Activated CD4-positive, alpha-beta memory T cell treated with anti-CD3 and anti-CD28 coated beads for 36 hours (primary cell): ENCODE results near the gene CACYBP. TPM values are rescaled to one million over a fixed set of nuclear protein-coding genes. Genes with fewer than 3 reads are reported as not detected.

Source experiments
- CTCF ChIA-PET: fragments of 350-600 bp; sonication (Branson Sonifier 250); formaldehyde crosslinking; loops from one replicate; lab custom pipeline; 2021; ENCODE audit warnings: antibody characterized with exemption, inconsistent platforms; lab: Charles Lee
- POLR2A ChIA-PET: fragments of 350-600 bp; sonication (Branson Sonifier 250); formaldehyde crosslinking; loops from one replicate; lab custom pipeline; 2021; ENCODE audit warnings: antibody characterized with exemption; lab: Charles Lee
- DNase-seq: peaks from one replicate; pipeline ENCODE4 v3.0.0-alpha.2; 2020
- H3K27ac Mint-ChIP-seq: one replicate; pipeline ENCODE4 v1.8.0; 2021; ENCODE audit warnings: mixed read lengths
- H3K27me3 Mint-ChIP-seq: one replicate; pipeline ENCODE4 v1.8.0; 2021; ENCODE audit warnings: mixed read lengths
- H3K36me3 Mint-ChIP-seq: one replicate; pipeline ENCODE4 v1.8.0; 2021; ENCODE audit warnings: mixed read lengths
- H3K4me1 Mint-ChIP-seq: one replicate; pipeline ENCODE4 v1.8.0; 2021; ENCODE audit warnings: low read depth, mixed read lengths
- H3K4me3 Mint-ChIP-seq: one replicate; pipeline ENCODE4 v1.8.0; 2021; ENCODE audit warnings: mild to moderate bottlenecking, mixed read lengths
- H3K9me3 Mint-ChIP-seq: one replicate; pipeline ENCODE4 v1.8.0; 2021; ENCODE audit warnings: mixed read lengths
- intact Hi-C: fragments of 100-400 bp; cut with micrococcal nuclease; formaldehyde crosslinking; loops from one replicate; pipeline ENCODE4 v1.15.1; 2023
- total RNA-seq, 2 experiments: library from RNA; stranded (reverse); gene quantifications; one replicate each; pipeline ENCODE4 v1.2.3, GENCODE V29; 2021

The CACYBP gene
- total RNA-seq, 2 experiments from 2014 or later, result 399 to 409 TPM

DNA sequence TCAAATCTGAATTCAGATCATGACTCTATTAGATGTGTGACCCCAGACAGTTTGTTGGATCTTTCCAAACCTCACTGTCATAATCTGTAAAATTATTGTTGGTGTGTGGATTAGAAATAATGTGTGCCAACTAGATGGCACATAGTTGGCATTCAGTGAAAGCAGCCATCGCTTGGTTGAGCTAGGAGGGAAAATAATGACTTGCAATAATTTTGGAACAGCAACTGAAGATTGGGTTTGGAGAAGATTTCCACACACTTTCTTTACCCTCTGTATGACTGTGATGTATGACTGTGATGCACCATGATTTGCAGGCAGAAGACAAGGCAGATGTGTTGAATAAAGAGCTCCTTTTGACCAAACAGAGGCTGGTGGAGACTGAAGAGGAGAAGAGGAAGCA lies 24.0 kb upstream of the CACYBP start:
- H3K9me3 Mint-ChIP-seq, result no peaks in the 10 kb centered on the region
- H3K27me3 Mint-ChIP-seq, result no peaks in the 10 kb centered on the region
- H3K4me1 Mint-ChIP-seq, result peaks cover 51% of the 10 kb centered on the region
- H3K4me3 Mint-ChIP-seq, result no peak overlapping the region
- peak overlapping the region; percentile 5 for H3K27ac Mint-ChIP-seq
- POLR2A ChIA-PET, result no interaction called here
- H3K36me3 Mint-ChIP-seq, result peaks cover 32% of the 10 kb centered on the region
- intact Hi-C loops, result no loop called here
- DNase-seq, result no peak
- CTCF ChIA-PET, result interaction anchor here (1.5 to 2.3 kb wide), 3 partner anchors 10 to 28 kb away, joined by 3 to 12 read pairs (median 7); partner anchors contain the start of gene CACYBP

DNA sequence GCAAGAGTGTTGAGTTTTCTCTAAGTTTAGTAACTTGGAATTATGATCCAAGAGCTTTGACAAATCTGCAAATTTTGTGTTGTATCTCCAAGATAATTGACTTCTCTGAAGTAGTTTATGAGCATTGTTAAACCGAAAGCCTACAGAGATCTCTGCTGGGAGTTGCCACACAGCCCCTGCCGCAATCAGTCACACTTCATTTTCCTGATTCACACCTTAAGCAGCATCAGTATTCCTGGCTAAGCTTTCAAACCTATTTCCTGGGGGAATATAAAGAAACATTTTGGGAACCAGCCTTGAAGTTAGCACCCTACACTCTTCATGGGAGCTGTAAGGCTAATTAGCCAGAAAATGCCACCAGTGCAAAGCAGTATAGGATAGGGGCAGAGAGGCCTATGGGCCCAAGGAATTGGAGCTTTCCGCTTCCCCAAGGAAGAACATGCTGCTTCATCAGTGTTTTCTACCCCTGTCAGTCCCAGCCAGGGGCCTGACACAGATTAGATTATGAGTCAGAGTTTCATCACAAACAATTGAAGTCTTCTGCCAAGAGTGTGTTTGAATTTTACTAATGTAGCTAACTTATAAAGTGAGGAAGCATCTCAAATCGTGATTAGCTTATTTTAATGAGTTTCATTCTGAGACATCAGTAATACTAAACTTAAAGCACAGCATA lies 23.2 kb upstream of the CACYBP start:
- Mint-ChIP-seq H3K27ac (peak overlapping the region; percentile 58), H3K27me3 (no peaks in the 10 kb centered on the region), H3K4me1 (peaks cover 51% of the 10 kb centered on the region), H3K4me3 (no peak overlapping the region), H3K9me3 (no peaks in the 10 kb centered on the region), H3K36me3 (peaks cover 32% of the 10 kb centered on the region)
- DNase-seq, result peak; percentile 27
- intact Hi-C loops, result loop anchor here (1.0 kb wide), 1 partner anchor 8 kb away; no protein-coding TSS in a partner anchor
- POLR2A ChIA-PET, result interaction anchor here (1.1 to 1.3 kb wide), 3 partner anchors 8 to 53 kb away, joined by 3 to 6 read pairs (median 4); partner anchors contain the start of gene CACYBP
- CTCF ChIA-PET, result interaction anchor here (0.6 to 2.3 kb wide), 7 partner anchors 9 to 717 kb away, joined by 3 to 12 read pairs (median 3); partner anchors contain the start of gene CACYBP

- peaks cover 20% of the 10 kb centered on the region for H3K4me1 Mint-ChIP-seq
- no peak overlapping the region for H3K4me3 Mint-ChIP-seq
- DNase-seq, result peak; percentile 42
- H3K36me3 Mint-ChIP-seq, result peaks cover 28% of the 10 kb centered on the region
- POLR2A ChIA-PET, result interaction anchor here (1.1 to 1.4 kb wide), 2 partner anchors 13 to 15 kb away, joined by 5 read pairs; no protein-coding TSS in a partner anchor
- CTCF ChIA-PET, result interaction anchor here (0.6 to 2.3 kb wide), 27 partner anchors 10 to 721 kb away, joined by 3 to 24 read pairs (median 4); no protein-coding TSS in a partner anchor
- no peak overlapping the region for H3K27ac Mint-ChIP-seq
- H3K9me3 Mint-ChIP-seq, result peaks cover 4% of the 10 kb centered on the region
- intact Hi-C loops, result loop anchor here (1.0 to 2.0 kb wide), 4 partner anchors 14 to 213 kb away; no protein-coding TSS in a partner anchor
- no peaks in the 10 kb centered on the region for H3K27me3 Mint-ChIP-seq
These were observed 16.6 kb upstream of the CACYBP start for GRCh38 chr1:174982971-174983689.

DNA sequence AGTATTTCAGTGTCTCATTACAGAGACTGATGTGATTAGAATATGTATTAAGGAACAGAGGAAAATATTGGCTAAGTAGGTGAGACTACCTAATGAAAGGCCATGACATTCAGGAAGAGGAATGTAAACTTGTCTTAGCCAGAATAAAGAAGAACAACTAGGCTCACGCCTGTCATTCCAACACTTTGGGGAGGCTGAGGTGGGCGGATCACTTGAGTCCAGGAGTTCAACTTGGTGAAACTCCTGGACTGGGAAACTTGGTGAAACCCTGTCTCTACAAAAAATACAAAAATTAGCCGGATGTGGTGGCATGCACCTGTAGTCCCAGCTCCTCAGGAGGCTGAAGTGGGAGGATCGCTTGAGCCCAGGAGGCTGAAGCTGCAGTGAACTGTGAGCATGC lies 14.8 kb upstream of the CACYBP start:
- Mint-ChIP-seq H3K27me3 (no peaks in the 10 kb centered on the region), H3K4me1 (peaks cover 35% of the 10 kb centered on the region), H3K27ac (no peak overlapping the region), H3K4me3 (no peak overlapping the region), H3K36me3 (peaks cover 32% of the 10 kb centered on the region), H3K9me3 (peaks cover 4% of the 10 kb centered on the region)
- CTCF ChIA-PET, result interaction anchor here (1.6 kb wide), 1 partner anchor 8 kb away, joined by 7 read pairs; no protein-coding TSS in a partner anchor
- POLR2A ChIA-PET, result interaction anchor here (2.8 kb wide), 1 partner anchor 14 kb away, joined by 13 read pairs; the partner anchor contains the start of gene CACYBP
- intact Hi-C loops, result no loop called here
- DNase-seq, result no peak

DNA sequence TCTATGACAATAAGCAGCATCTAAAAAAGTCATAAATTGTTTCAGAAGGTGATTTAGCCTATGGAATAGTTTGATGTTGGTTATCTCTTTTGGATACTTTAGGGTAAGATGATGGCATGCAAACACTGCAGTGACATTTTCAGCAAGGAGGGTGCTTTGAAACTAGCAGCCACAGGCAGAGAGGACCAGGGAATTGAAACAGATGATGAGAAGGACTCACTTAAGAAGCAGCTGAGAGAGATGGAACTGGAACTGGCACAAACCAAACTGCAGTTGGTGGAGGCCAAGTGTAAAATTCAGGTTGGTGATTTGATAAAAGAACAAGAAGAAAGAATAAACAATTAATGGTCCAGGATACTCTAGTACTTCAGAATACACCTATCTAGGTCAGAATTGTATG lies 11.2 kb upstream of the CACYBP start:
- CTCF ChIA-PET, result interaction anchor here (2.9 kb wide), 1 partner anchor 11 kb away, joined by 10 read pairs; no protein-coding TSS in a partner anchor
- H3K9me3 Mint-ChIP-seq, result no peaks in the 10 kb centered on the region
- intact Hi-C loops, result no loop called here
- H3K4me1 Mint-ChIP-seq, result peaks cover 24% of the 10 kb centered on the region
- POLR2A ChIA-PET, result interaction anchor here (1.5 to 2.0 kb wide), 2 partner anchors 10 to 34 kb away, joined by 7 to 10 read pairs; partner anchors contain the start of genes CACYBP and MRPS14
- no peak overlapping the region for H3K4me3 Mint-ChIP-seq
- H3K27me3 Mint-ChIP-seq, result no peaks in the 10 kb centered on the region
- no peak for DNase-seq
- peaks cover 11% of the 10 kb centered on the region for H3K36me3 Mint-ChIP-seq
- no peak overlapping the region for H3K27ac Mint-ChIP-seq

DNA sequence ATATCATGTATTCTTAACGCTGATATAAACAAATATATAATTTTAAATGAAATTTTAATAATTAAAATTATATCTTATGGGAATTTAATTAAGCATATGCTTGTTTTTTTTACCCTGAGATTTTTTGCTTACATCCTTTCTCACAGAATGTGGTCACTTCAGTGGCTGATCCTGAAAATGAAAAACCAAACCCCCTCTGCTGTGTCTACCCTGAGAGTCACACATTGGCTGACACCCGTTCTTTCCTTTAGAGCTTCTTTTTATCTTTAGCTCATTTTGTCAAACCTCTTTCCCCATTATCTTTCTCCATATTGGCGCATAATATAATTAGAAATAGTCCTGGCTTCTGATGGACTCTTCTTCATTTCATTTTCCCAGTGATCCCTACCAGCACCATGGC lies 10.8 kb upstream of the CACYBP start:
- POLR2A ChIA-PET, result interaction anchor here (1.2 to 2.0 kb wide), 3 partner anchors 10 to 34 kb away, joined by 3 to 10 read pairs (median 7); partner anchors contain the start of genes CACYBP and MRPS14
- Mint-ChIP-seq H3K9me3 (no peaks in the 10 kb centered on the region), H3K4me1 (peaks cover 24% of the 10 kb centered on the region), H3K36me3 (peaks cover 11% of the 10 kb centered on the region), H3K27ac (peak overlapping the region; percentile 58), H3K27me3 (no peaks in the 10 kb centered on the region), H3K4me3 (no peak overlapping the region)
- no peak for DNase-seq
- CTCF ChIA-PET, result interaction anchor here (0.7 to 2.9 kb wide), 3 partner anchors 10 to 19 kb away, joined by 3 to 10 read pairs (median 5); no protein-coding TSS in a partner anchor
- intact Hi-C loops, result no loop called here

GRCh38 chr1:174989536-174990220 lies 10.1 kb upstream of the CACYBP start:
- ChIA-PET POLR2A (interaction anchor here (1.2 to 2.0 kb wide), 3 partner anchors 9 to 33 kb away, joined by 3 to 10 read pairs (median 7); partner anchors contain the start of genes CACYBP and MRPS14), CTCF (interaction anchor here (0.7 to 2.9 kb wide), 3 partner anchors 9 to 20 kb away, joined by 3 to 10 read pairs (median 5); no protein-coding TSS in a partner anchor)
- Mint-ChIP-seq H3K9me3 (no peaks in the 10 kb centered on the region), H3K4me1 (peaks cover 24% of the 10 kb centered on the region), H3K4me3 (peak overlapping the region; percentile 55), H3K36me3 (peaks cover 11% of the 10 kb centered on the region), H3K27me3 (no peaks in the 10 kb centered on the region), H3K27ac (peak overlapping the region; percentile 70)
- intact Hi-C loops, result loop anchor here (10.0 kb wide), 2 partner anchors 835 to 1515 kb away; partner anchors contain the start of genes PRDX6 and RABGAP1L
- DNase-seq, result no peak

GRCh38 chr1:174990382-174990999 lies 9.3 kb upstream of the CACYBP start:
- CTCF ChIA-PET, result interaction anchor here (1.4 to 2.9 kb wide), 2 partner anchors 9 to 12 kb away, joined by 5 to 10 read pairs; no protein-coding TSS in a partner anchor
- peaks cover 27% of the 10 kb centered on the region for H3K4me1 Mint-ChIP-seq
- no peak for DNase-seq

DNA sequence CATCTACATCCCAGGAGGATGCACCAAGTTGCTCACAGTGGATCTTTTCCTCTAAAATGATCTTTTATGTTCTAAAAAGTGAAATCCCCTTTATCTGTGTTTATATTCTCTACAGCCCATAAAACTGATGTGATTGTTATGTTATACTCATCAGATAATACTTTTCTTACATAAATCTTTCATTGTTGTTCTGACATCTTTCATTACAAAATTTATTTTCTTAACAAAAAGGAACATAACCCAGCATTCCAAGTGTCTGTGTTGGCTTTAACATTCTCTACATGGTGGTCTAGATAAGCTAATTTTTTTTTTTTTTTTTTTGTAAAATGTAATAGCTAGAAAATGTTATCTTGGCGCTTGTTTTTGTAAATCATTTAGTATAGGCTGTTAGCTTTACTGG lies 8.3 kb upstream of the CACYBP start:
- ChIA-PET CTCF (interaction anchor here (2.9 kb wide), 1 partner anchor 8 kb away, joined by 10 read pairs; no protein-coding TSS in a partner anchor), POLR2A (no interaction called here)
- Mint-ChIP-seq H3K4me3 (no peak overlapping the region), H3K4me1 (peaks cover 29% of the 10 kb centered on the region), H3K27me3 (no peaks in the 10 kb centered on the region), H3K36me3 (peaks cover 15% of the 10 kb centered on the region), H3K27ac (no peak overlapping the region), H3K9me3 (no peaks in the 10 kb centered on the region)
- intact Hi-C loops, result loop anchor here (10.0 kb wide), 2 partner anchors 837 to 1517 kb away; partner anchors contain the start of genes PRDX6 and RABGAP1L
- no peak for DNase-seq

More at GRCh38 chr1:174990382-174990999, 9.3 kb upstream of the CACYBP start:
- Mint-ChIP-seq H3K9me3 (no peaks in the 10 kb centered on the region), H3K4me3 (peak overlapping the region; percentile 78), H3K27ac (peak overlapping the region; percentile 88), H3K27me3 (no peaks in the 10 kb centered on the region), H3K36me3 (peaks cover 15% of the 10 kb centered on the region)
- intact Hi-C loops, result loop anchor here (10.0 kb wide), 2 partner anchors 836 to 1516 kb away; partner anchors contain the start of genes PRDX6 and RABGAP1L
- POLR2A ChIA-PET, result interaction anchor here (2.0 kb wide), 1 partner anchor 8 kb away, joined by 10 read pairs; the partner anchor contains the start of gene CACYBP

DNA sequence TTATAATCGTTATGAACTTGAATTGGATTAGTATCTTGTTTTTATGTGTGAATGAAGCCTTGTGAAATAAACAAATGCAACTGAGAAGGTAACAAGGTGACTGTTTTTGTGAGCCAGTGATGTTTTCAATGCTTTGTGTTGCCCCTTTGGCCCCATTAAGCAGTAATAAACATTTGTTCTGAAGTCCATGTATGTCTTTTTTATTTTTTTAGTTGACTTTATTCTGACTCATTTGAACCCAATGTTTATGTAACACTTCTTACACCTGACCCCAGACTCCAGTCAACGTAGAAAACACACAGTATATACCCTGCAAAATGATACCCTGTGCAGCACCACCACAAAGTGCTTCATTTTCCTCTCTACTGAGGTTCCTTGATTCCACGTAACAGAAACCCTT lies 4.6 kb upstream of the CACYBP start:
- Mint-ChIP-seq H3K4me3 (no peak overlapping the region), H3K27me3 (no peaks in the 10 kb centered on the region), H3K9me3 (no peaks in the 10 kb centered on the region), H3K36me3 (peaks cover 4% of the 10 kb centered on the region), H3K4me1 (peaks cover 21% of the 10 kb centered on the region), H3K27ac (no peak overlapping the region)
- no peak for DNase-seq
- intact Hi-C loops, result loop anchor here (5.0 to 10.0 kb wide), 4 partner anchors 178 to 1520 kb away; partner anchors contain the start of genes PRDX6, RABGAP1L and RC3H1
- POLR2A ChIA-PET, result no interaction called here
- CTCF ChIA-PET, result interaction anchor here (0.7 kb wide), 1 partner anchor 63 kb away, joined by 3 read pairs; no protein-coding TSS in a partner anchor
